HG03060 (cell line): ENCODE data around the gene CDKL2.
"Not testable (repeated sequence)": the region's sequence is repeated elsewhere in the genome, so short reads cannot be mapped to it uniquely, and the experiment has no call there.

ENCODE experiments used
- ATAC-seq: cut with Tn5 transposase; IDR thresholded peaks from one replicate; pipeline ENCODE4 v1.9.1; 2021; ENCODE audit warnings: low read depth, moderate number of reproducible peaks; ENCODE audit not compliant: unreplicated experiment

The CDKL2 gene

DNA sequence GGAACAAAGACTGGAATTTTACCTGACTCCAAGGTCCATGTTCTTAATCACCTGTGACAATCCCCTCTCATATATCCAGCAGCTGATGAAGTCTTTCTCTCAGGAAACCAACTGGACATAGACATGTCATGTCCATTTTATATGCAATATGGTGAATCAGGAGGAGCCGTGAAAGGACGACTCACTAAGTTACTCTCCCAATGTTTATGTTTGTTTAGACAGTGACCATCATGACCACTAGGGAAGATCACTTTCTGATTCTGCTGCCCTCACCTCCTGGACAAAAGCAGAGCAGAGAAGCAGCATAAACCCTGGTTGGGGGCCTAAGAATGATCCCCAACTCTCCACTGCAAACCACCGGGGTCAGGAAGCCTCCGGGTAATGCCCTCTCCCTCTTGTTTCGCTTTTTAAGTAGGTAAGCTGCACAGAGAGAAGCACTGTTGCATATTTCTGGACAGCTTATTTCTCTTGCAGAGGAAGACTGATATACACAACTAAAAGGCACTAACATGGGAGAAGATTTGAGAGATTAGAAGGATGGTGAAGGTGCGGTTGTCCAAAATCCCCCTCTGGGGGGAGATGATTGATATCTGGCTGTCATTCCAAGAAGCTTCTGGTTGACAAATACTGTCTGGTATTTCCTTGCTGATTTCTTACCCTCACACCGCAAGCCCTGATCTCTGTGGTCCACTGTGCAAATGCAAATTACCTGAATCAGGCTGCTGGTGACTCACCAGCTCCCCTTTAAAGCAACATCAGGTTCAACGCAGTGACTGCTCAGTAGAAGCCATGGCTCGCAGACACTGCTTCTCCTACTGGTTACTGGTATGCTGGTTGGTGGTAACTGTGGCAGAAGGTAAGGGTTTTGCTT is 74.8 kb downstream of the CDKL2 start, which contains the start of gene ODAPH:
Gene ODAPH (plus strand): TSS at position 773 of the 871 bp plus-strand sequence. CDS start 17 bp downstream, at position 790.
- ATAC-seq, result peak; percentile 98

DNA sequence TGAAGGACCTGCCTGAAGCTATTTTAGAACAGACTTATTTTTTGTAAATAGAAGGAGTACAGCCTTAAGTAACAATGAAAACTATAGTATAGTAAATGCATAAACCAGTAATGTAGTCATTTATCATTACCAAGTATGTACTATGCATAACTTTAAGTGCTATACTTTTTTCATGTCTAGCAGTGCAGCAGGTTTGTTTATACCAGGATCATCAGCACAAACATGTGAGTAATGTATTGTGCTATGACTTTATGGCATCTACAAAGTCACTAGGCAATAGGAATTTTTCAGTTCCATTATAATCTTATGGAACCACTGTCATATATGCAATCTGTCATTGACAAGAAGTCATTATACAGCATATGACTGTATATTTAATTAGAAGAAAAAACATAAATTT is 77.9 kb downstream of the CDKL2 start:
- no peak for ATAC-seq

DNA sequence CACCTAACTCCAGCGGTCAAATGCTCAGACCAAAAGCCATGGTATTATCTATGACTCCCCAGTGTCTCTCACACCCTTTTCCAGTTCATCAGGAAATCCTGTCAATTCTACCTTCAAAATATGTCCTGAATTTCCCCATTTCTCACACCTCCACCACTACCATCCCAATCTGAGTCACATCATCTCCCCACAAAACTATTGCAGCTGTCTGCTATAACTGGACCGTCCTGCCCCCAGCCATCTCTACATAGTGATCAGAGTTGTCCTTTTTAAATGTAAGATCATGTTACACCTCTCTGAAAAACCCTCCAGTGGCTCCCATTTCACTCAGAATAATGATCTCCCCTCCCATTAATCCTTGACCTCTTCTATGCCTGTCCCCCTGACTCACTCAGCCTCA is 81.3 kb downstream of the CDKL2 start:
- no peak for ATAC-seq

DNA sequence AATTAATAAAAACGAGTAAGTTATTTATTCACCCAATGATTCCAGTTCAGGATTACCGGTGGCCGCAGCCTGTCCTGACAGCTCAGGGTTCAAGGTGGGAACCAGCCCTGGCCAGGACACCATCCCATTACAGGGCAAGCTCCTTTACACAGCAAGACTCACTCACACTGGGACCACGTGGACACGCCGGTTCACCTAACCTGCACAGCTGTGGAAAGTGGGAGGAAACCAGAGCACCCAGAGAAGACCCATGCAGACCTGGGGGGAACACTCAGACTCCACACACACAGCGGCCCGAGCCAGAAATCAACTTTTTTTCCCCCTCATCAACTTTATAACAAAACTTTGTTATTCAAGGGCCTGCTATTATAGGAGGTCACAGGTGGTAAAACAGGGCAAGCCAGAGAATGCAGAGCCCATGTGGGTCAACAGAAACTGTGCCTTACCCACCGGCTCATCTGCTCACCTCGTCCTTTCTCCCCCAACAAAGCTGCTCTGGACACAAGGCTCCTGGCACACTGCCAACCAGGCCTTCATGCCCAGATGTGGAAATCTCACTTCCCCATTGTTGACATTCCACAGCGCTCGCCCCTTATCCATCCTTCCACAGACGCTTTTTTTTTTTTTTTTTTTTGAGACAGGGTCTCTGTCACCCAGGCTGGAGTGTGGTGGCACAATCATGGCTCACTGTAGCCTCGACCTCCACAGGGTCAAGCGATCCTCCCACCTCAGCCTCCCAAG is 82.5 kb downstream of the CDKL2 start:
- ATAC-seq, result no peak

DNA sequence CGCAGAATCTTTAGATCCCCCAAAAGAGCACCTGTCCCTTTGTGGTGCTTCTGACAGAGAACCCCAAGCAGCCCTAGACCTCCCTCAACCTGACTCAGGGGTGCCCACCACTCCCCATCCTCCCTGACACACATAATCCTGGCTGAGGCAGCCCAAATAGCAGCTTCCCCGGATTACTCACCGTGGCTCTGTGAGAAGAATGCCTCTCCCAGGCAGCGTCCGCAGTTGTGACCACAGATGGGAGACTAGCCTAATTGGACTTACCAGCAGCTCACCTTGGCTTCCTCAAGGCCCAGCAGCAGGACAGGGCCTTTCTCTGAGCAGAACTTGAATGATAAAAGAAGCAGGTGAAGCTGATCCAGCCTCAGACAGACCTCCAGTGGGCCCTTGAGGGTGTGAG is 84.8 kb downstream of the CDKL2 start:
- no peak for ATAC-seq

DNA sequence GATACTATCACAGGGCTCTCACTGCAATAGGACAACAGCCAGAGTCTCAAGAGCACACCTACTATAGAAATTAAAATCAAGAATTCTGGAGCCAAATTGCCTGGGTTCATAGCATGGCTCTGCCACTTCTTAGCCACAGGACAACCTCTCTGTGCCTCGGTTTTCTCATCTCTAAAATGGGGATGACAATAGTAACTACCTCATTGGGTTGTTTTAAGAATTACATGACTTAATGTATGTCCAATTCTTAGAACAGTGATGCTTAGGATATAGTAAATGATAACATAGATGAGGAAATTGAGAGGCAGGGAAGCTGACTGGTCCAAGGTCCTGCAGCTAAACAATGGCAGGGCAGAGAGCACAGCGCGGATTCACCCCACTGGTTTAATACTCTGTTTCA is 85.5 kb downstream of the CDKL2 start:
- no peak for ATAC-seq

DNA sequence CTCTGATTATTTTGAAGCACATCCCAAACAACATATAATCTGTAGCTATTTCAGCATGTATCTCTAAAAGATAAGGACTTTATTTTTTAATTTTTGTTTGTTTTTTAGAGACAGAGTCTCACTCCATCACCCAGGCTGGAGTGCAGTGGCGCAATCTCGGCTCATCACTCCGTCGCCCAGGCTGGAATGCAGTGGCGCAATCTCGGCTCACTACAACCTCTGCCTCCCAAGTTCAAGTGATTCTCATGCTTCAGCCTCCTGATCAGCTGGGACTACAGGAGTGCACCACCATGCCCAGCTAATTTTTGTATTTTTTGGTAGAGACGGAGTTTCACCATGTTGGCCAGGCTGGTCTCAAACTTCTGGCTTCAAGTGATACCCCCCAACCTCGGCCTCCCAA is 86.1 kb downstream of the CDKL2 start:
- not testable (repeated sequence) for ATAC-seq

DNA sequence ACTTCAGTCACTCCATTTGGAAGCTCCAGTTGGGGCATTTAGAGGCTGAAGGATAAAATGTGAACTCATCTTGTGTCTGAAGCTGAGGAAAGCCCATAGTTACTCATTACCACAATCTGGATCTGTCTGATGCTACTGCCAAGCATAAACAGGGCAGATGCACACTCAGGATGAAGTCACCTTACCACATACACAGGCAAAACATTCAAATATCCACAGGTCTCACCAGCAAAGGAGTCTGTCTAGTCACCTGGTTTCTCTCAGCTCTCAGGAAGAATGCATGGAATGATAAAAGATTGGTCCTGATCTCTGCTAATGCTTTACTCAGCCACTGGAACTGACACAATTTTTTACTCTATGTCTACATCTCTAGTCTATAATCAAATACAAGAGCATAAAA is 87.5 kb downstream of the CDKL2 start:
- no peak for ATAC-seq

DNA sequence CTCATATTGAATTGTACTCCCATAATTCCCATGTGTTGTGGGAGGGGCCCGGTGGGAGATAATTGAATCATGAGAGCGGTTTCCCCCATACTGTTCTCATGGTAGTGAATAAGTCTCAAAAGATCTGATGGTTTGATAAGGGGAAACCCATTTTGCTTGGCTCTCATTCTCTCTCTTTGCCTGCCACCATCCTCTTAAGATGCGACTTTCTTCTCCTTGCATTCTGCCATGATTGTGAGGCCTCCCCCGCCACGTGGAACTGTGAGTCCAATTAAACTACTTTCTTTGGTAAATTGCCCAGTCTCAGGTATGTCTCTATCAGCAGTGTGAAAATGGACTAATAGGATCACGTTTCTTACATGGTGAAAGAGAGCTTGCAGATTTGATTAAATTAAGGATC is 93.0 kb downstream of the CDKL2 start:
- not testable (repeated sequence) for ATAC-seq

DNA sequence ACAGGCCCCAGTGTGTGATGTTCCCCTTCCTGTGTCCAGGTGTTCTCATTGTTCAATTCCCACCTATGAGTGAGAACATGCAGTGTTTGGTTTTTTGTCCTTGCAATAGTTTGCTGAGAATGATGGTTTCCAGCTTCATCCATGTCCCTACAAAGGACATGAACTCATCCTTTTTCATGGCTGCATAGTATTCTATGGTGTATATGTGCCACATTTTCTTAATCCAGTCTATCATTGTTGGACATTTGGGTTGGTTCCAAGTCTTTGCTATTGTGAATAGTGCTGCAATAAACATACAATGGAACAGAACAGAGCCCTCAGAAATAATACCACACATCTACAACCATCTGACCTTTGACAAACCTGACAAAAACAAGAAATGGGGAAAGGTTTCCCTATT is 96.4 kb downstream of the CDKL2 start:
- ATAC-seq, result not testable (repeated sequence)

DNA sequence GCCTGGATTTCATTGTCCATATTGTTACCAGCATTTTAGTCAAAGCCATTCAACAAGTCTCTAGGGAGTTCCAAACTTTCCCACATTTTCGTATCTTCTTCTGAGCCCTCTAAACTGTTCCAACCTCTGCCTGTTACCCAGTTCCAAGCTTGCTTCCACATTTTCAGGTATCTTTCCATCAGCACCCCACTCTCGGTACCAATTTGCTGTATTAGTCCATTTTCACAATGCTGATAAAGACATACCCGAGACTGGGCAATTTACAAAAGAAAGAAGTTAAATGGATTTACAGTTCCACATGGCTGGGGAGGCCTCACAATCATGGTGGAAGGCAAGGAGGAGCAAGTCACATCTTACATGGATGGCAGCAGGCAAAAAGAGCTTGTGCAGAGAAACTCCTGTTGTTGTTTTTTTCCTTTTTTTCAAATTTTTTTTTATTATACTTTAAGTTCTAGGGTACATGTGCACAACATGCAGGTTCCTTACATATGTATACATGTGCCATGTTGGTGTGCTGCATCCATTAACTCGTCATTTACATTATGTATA is 96.9 kb downstream of the CDKL2 start:
- ATAC-seq, result not testable (repeated sequence)

DNA sequence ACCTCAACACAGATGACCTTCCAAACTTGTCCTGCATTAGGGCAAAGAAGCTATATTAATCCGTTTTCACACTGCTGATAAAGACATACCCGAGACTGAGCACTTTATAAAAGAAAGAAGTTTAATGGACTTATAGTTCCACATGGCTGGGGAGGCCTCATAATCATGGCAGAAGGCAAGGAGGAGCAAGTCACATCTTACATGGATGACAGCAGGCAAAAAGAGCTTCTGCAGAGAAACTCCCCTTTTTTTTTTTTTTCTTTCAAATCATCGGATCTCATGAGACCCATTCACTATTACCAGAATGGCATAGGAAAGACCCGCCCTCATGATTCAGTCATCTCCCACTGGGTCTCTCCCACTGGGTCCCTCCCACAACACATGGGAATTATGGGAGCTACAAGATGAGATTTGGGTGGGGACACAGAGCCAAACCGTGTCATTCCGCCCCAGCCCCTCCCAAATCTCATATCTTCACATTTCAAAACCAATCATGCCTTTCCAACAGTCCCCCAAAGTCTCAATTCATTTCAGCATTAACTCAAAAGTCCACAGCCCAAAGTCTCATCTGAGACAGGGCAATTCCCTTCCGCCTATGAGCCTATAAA is 98.7 kb downstream of the CDKL2 start:
- not testable (repeated sequence) for ATAC-seq

DNA sequence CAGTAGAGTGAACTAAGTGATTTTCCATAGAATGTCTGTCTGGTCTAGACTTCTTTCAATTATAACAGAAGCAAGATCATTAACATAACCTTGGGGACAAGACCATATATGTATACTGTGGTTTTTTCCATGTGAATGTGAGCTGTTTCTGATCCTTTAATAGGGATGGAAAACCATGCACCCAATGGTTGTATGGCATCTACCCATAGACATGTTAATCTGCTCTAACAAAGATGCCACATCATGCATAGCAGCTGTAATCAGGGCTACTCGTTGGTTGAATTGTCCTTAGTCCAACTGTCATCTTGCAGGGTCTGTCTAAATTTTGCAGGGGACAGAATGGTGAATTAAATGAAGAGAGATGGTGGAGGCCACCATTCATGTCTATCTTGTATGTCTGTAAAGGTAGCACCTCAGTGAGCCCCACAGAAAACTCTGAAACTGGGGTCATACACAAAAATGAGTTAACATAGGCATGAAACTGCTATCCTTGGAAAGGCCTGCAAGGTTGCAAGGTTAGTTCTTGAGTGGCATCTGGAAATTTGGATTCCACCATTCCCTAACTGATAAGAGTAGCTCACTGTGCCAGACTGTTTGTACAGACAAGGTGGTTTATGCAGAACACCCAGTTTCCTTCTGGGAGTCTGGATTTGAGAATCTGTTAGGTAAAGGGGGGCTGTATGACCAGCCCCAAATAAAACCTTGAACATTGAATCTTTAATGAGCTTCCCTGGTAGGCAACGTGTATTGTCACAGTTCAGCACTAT is 99.6 kb downstream of the CDKL2 start:
- no peak for ATAC-seq
